ENCODE data around the gene TERT.

TERT gene

GRCh38 chr5:1212271-1212670 lies 82.6 kb downstream of the TERT start:
- DNase-seq (ENCODE audit: extremely low read depth, low read depth), result no peak
- no peak for TF ChIP-seq CTCF (IDR thresholded peaks at IDR 0.05; ENCODE audit: low read depth, low read length, missing control alignments)
- H3K4me3 ChIP-seq (replicated peaks; ENCODE audit: low read depth, low read length), result no peak overlapping the region

GRCh38 chr5:1211701-1212100 lies 83.2 kb downstream of the TERT start:
- no peak overlapping the region for H3K4me3 ChIP-seq (replicated peaks; ENCODE audit: low read depth, low read length)
- no peak for DNase-seq (ENCODE audit: extremely low read depth, low read depth)
- TF ChIP-seq CTCF (IDR thresholded peaks at IDR 0.05; ENCODE audit: low read depth, low read length, missing control alignments), result no peak

- no peak for TF ChIP-seq CTCF (IDR thresholded peaks at IDR 0.05; ENCODE audit: low read depth, low read length, missing control alignments)
- DNase-seq (ENCODE audit: extremely low read depth, low read depth), result no peak
- H3K4me3 ChIP-seq (replicated peaks; ENCODE audit: low read depth, low read length), result no peak overlapping the region
These were observed 84.0 kb downstream of the TERT start for GRCh38 chr5:1210832-1211251.

GRCh38 chr5:1209896-1210776 lies 84.7 kb downstream of the TERT start:
- TF ChIP-seq CTCF (IDR thresholded peaks at IDR 0.05; ENCODE audit: low read depth, low read length, missing control alignments), result no peak
- H3K4me3 ChIP-seq (replicated peaks; ENCODE audit: low read depth, low read length), result no peak overlapping the region
- no peak for DNase-seq (ENCODE audit: extremely low read depth, low read depth)

GRCh38 chr5:1209489-1209852 lies 85.4 kb downstream of the TERT start:
- TF ChIP-seq CTCF (IDR thresholded peaks at IDR 0.05; ENCODE audit: low read depth, low read length, missing control alignments), result no peak
- DNase-seq (ENCODE audit: extremely low read depth, low read depth), result no peak

GRCh38 chr5:1208743-1209488 lies 86.0 kb downstream of the TERT start:
- no peak for DNase-seq (ENCODE audit: extremely low read depth, low read depth)

More at GRCh38 chr5:1209489-1209852, 85.4 kb downstream of the TERT start:
- no peak overlapping the region for H3K4me3 ChIP-seq (replicated peaks; ENCODE audit: low read depth, low read length)

More at GRCh38 chr5:1208743-1209488, 86.0 kb downstream of the TERT start:
- H3K4me3 ChIP-seq (replicated peaks; ENCODE audit: low read depth, low read length), result no peak overlapping the region
- peak; percentile 19 for TF ChIP-seq CTCF (IDR thresholded peaks at IDR 0.05; ENCODE audit: low read depth, low read length, missing control alignments)
